ENCODE results near the gene TMEM120B.

The TMEM120B gene

DNA sequence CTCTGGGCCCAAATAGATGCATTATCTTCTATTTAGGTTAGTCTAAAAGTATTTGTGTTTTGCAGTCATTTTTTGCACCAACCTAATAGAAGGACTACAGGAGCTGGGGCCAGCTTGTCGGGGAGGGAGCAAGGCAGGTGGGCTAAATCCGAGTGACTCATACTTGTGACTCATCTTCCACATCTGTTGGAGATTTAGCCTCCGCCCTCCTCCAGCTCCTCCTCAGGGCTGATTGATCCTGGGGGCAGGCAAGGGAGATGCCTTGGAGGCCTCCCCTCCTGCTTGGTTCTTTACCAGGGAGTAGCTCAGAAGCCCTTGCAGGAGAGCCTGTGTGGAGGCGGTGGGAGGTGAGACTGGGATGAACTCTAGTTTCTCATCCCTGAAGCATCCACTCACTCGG is 53.0 kb downstream of the TMEM120B start:
- Mint-ChIP-seq H3K9me3 (no peaks in the 10 kb centered on the region), H3K36me3 (ENCODE audit: low read depth) (no peaks in the 10 kb centered on the region), H3K4me3 (no peak overlapping the region), H3K4me1 (ENCODE audit: low read depth) (peaks cover 5% of the 10 kb centered on the region), H3K27ac (no peak overlapping the region), H3K27me3 (no peaks in the 10 kb centered on the region)
- intact Hi-C loops (cut with micrococcal nuclease) = no loop called here

DNA sequence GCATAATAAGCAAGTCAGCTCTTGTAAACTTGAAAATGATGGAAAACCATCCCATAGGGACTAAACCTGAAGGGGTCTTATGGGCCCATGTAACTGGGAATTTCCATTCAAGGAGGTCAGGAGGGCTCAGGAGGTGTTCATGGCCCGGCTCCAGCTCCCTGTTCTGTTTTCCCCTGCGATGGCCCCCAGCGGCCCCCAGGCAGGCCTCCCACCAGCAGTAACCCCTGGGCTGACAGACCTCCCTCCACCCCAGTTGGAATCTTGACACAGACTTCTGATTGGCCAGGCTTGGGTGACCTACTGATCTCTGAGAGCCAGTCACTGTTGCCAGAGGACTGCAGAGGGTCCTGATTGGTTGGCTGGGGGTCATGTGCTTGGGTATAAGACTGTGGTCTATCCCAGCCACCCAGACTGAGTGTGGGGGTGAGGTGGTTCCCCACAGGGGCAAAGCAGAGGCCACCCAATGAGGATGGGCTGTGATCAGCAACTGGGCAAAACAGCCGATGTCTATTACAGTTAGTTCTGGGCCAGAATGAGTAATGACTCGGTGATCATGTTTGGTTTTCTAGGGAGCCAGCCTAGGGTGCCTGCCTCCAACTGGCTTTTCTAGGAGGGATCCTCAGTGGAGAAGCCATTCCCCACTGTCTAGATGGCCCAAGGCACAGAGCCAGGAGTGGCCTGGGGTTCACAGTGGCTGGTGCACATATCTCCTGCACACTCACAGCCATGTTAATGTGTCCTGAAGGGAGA is 53.9 kb downstream of the TMEM120B start:
- Mint-ChIP-seq H3K4me1 (ENCODE audit: low read depth) (peaks cover 5% of the 10 kb centered on the region), H3K9me3 (no peaks in the 10 kb centered on the region), H3K27ac (no peak overlapping the region), H3K4me3 (no peak overlapping the region), H3K27me3 (no peaks in the 10 kb centered on the region), H3K36me3 (ENCODE audit: low read depth) (no peaks in the 10 kb centered on the region)
- intact Hi-C loops (cut with micrococcal nuclease) = no loop called here

DNA sequence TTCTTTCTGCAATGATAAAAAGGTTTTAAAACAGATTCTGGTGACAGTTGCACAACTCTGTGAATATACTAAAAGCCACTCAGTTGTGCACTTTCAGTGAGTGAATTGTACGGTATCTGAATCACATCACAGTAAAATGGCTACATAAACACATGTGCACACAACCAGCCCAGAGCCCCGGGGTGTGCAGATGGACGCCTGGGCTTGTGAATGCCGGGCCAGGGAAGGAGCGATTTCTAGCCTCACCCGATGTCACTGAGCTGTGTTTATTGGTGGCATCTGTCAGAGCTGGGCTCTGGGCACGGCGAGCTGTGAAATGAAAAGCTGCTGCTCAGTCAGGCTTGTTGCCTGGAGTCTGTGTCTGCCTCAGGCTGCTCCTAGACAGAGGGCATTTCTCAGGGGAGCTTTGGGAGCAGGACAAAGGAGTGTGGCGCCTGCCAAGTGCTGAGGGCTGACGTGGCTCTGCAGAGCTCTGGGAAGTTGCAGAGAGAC is 55.0 kb downstream of the TMEM120B start:
- Mint-ChIP-seq H3K27ac (no peak overlapping the region), H3K4me3 (no peak overlapping the region), H3K36me3 (ENCODE audit: low read depth) (no peaks in the 10 kb centered on the region), H3K27me3 (no peaks in the 10 kb centered on the region), H3K9me3 (no peaks in the 10 kb centered on the region), H3K4me1 (ENCODE audit: low read depth) (peaks cover 5% of the 10 kb centered on the region)
- intact Hi-C loops (cut with micrococcal nuclease) = no loop called here

DNA sequence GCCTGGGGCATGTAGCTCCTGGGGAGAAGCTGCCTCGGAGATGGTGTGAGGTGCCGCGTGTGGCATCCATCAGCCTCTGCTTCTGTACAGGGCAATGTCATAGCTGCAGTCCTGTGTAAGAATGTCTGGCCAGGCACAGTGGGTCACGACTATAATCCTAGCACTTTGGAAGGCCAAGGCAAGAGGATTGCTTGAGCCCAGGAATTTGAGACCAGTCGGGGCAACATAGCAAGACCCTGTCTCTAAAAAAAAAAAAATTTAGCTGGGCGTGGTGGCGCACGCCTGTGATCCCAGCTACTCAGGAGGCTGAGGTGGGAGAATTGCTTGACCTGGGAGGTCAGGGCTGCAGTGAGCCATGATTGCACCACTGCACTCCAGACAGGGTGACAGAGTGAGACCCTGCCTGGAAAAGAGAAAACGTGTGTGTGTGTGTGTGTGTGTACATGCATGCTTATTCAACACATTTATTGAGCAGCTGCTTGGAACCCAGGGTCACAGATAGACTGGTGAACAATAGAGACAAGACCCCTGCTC is 56.8 kb downstream of the TMEM120B start:
- no peaks in the 10 kb centered on the region for H3K36me3 Mint-ChIP-seq (ENCODE audit: low read depth)
- no peaks in the 10 kb centered on the region for H3K9me3 Mint-ChIP-seq
- H3K4me1 Mint-ChIP-seq (ENCODE audit: low read depth) = peaks cover 5% of the 10 kb centered on the region
- H3K4me3 Mint-ChIP-seq = no peak overlapping the region
- H3K27me3 Mint-ChIP-seq = no peaks in the 10 kb centered on the region
- intact Hi-C loops (cut with micrococcal nuclease) = no loop called here
- H3K27ac Mint-ChIP-seq = no peak overlapping the region

DNA sequence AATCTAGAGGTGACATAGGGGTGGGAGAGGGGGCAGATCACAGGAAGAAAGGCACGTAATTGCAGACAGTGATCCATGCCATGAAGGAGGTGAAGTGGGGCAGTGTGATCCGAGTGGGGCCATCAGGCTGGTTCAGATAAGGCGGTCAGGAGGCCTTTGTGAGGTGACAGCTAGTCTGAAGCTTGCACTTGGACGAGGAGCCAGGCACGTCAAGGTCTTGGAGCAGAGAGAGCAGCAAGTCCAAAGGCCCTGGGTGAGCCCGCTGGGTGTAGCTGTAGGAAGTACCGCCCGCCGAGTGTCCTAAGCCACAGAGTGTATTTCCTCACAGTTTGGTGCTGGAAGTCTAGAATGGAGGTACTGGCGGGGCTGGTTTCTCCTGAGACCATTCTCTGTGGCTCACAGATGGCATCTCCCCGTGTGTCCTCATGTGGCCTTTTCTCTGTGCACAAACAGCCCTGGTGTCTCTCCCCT is 57.3 kb downstream of the TMEM120B start:
- H3K9me3 Mint-ChIP-seq = no peaks in the 10 kb centered on the region
- H3K4me3 Mint-ChIP-seq = no peak overlapping the region
- peaks cover 5% of the 10 kb centered on the region for H3K4me1 Mint-ChIP-seq (ENCODE audit: low read depth)
- intact Hi-C loops (cut with micrococcal nuclease) = no loop called here
- H3K27me3 Mint-ChIP-seq = no peaks in the 10 kb centered on the region
- no peaks in the 10 kb centered on the region for H3K36me3 Mint-ChIP-seq (ENCODE audit: low read depth)
- no peak overlapping the region for H3K27ac Mint-ChIP-seq

DNA sequence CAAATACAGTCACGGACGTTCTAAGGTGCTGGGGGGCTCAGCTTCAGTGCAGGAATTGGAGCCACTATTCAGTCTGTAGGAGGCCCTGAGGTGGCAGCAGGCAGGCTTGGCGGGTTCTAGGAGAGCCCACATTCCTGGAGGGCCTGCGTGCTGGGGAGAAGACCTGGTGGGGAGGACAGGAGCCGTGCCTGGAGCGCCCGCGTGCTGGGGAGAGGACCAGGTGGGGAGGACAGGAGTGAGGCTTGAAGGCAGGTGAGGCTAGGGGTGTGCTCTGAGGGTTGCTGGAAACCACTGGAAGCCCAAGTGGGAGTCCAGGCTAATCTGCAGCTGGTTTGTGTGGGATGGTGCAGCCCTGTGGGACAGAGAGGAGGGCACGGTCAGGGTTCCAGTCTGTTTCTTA is 57.8 kb downstream of the TMEM120B start:
- H3K27ac Mint-ChIP-seq = no peak overlapping the region
- peaks cover 5% of the 10 kb centered on the region for H3K4me1 Mint-ChIP-seq (ENCODE audit: low read depth)
- no peak overlapping the region for H3K4me3 Mint-ChIP-seq
- no peaks in the 10 kb centered on the region for H3K27me3 Mint-ChIP-seq
- no peaks in the 10 kb centered on the region for H3K36me3 Mint-ChIP-seq (ENCODE audit: low read depth)
- H3K9me3 Mint-ChIP-seq = no peaks in the 10 kb centered on the region
- intact Hi-C loops (cut with micrococcal nuclease) = no loop called here

DNA sequence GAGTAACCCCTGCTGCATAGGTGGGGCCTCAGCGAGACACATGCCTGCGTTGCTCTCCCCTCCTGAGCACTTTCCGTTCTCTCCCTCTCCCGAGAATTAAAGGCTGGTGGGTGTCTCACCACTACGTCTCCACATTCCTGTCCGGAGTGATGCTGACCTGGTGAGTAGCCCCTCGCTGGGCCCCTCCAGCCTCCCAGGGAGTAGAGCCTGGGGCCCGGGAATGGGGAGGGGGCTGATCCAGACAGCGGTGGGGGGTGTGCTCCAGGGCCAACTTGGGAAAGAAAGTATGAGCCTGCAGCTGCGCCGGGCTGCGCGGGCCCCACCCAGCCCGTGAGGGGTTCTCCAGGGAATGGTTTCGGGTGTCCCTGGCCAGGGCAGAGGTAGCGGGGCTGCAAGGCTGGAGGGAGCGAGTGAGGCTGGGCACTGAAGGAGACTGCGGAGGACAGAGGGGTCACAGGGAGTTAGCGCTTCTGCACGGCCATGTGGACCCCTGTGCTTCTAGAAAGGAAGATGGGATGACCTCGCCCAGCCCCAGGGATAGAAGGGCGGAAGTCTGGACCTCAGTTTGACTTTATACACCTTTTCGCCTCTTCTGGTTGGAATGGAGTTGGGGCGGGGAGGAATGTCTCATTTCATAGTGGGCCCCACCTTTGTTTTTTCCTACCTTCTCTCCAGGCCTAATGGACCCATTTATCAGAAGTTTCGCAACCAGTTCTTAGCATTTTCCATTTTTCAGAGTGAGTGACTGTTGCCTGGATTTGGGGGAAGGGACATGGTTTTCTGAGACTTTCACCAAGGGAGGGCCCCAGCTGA is 58.5 kb downstream of the TMEM120B start:
- H3K27ac Mint-ChIP-seq = no peak overlapping the region

DNA sequence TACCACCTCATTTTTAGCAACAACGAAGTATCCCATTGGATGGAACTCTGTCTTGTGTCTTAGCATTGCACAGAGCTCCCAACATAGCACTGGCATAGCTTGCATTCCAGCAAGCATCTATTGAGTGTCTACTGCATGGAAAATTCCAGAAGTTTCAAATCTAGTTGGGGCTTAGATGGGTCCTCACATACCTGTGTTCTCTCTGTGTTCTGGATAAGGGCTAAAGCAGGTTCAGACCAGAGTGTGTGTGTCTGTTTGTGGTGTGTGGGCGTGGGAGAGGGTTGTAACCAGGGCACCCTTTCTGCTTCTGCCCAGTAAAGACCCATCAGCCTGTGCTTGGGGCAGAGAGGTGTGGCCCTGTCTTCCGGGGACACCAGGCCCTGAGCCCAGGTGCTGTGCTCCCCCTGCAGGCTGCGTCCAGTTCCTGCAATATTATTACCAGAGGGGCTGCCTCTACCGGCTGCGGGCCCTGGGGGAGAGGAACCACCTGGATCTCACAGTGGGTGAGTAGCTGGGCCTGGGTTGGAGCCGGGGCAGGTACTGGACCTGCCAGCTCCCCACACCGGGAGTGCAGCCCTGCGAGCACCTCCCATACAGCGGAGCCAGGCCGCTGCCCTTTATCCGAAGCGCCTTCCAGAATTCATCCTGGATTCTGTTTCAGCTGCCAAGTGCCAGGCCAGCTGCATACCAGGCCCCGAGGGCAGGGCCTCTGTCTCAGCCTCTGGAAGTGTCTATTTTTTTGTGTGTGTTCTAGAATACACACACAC is 60.6 kb downstream of the TMEM120B start:
- H3K4me1 Mint-ChIP-seq (ENCODE audit: low read depth) = peaks cover 5% of the 10 kb centered on the region
- H3K4me3 Mint-ChIP-seq = no peak overlapping the region
- peaks cover 1% of the 10 kb centered on the region for H3K36me3 Mint-ChIP-seq (ENCODE audit: low read depth)
- H3K27ac Mint-ChIP-seq = no peak overlapping the region
- H3K27me3 Mint-ChIP-seq = no peaks in the 10 kb centered on the region
- no peaks in the 10 kb centered on the region for H3K9me3 Mint-ChIP-seq
- intact Hi-C loops (cut with micrococcal nuclease) = loop anchor here (1.0 kb wide), 1 partner anchor 76 kb away; no protein-coding TSS in a partner anchor

More for the DNA sequence above, 58.5 kb downstream of the TMEM120B start:
- Mint-ChIP-seq H3K4me1 (ENCODE audit: low read depth) (peaks cover 5% of the 10 kb centered on the region), H3K27me3 (no peaks in the 10 kb centered on the region), H3K9me3 (no peaks in the 10 kb centered on the region), H3K4me3 (no peak overlapping the region), H3K36me3 (ENCODE audit: low read depth) (no peaks in the 10 kb centered on the region)
- intact Hi-C loops (cut with micrococcal nuclease) = no loop called here

DNA sequence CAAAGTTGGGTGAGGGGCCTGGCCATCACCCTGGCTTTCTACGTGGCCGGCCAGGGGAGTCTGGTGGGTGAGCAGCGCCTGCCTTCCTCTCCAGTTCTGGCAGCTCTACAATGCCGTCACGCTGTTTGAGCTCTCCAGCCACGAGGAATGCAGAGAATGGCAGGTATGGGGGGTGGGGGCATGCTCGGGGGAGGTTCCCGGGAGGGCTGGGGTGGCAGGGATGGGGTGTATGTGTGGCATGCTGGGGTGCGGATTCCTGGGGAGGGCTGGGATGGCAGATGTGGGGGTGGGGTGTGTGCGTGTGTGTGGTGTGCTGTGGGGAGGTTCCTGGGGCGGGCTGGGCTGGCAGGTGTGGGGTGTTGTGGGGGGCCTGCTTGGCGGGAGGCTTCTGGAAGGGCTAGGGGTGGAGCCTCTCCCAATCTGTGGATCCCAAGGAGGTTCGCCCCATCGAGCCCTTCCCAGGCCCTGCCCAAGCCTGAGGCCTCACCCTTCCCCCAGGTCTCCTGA is 62.5 kb downstream of the TMEM120B start:
- no peaks in the 10 kb centered on the region for H3K27me3 Mint-ChIP-seq
- intact Hi-C loops (cut with micrococcal nuclease) = no loop called here

DNA sequence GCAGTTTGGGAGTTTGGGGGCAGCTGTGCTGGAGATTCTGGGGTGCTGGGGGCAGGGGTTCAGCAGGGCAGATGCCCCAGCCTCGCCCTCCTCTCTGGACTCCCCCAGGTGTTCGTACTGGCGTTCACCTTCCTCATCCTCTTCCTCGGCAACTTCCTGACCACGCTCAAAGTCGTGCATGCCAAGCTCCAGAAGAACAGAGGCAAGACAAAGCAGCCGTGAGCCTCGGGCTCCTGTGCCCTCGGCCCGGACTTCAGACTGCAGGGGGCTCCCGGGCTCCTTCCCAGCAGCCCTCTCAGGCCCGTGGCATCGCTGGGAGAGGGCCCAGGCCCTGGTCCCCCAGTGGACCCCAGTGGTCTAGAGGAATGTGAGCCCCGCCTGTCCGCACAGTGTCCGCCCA is 62.9 kb downstream of the TMEM120B start:
- Mint-ChIP-seq H3K27ac (no peak overlapping the region), H3K36me3 (ENCODE audit: low read depth) (peaks cover 24% of the 10 kb centered on the region), H3K27me3 (no peaks in the 10 kb centered on the region), H3K4me1 (ENCODE audit: low read depth) (no peaks in the 10 kb centered on the region), H3K9me3 (no peaks in the 10 kb centered on the region), H3K4me3 (no peak overlapping the region)
- intact Hi-C loops (cut with micrococcal nuclease) = no loop called here

More for the DNA sequence above, 62.5 kb downstream of the TMEM120B start:
- H3K27ac Mint-ChIP-seq = no peak overlapping the region
- peaks cover 19% of the 10 kb centered on the region for H3K36me3 Mint-ChIP-seq (ENCODE audit: low read depth)
- no peak overlapping the region for H3K4me3 Mint-ChIP-seq
- no peaks in the 10 kb centered on the region for H3K9me3 Mint-ChIP-seq
- H3K4me1 Mint-ChIP-seq (ENCODE audit: low read depth) = peaks cover under 1% of the 10 kb centered on the region

DNA sequence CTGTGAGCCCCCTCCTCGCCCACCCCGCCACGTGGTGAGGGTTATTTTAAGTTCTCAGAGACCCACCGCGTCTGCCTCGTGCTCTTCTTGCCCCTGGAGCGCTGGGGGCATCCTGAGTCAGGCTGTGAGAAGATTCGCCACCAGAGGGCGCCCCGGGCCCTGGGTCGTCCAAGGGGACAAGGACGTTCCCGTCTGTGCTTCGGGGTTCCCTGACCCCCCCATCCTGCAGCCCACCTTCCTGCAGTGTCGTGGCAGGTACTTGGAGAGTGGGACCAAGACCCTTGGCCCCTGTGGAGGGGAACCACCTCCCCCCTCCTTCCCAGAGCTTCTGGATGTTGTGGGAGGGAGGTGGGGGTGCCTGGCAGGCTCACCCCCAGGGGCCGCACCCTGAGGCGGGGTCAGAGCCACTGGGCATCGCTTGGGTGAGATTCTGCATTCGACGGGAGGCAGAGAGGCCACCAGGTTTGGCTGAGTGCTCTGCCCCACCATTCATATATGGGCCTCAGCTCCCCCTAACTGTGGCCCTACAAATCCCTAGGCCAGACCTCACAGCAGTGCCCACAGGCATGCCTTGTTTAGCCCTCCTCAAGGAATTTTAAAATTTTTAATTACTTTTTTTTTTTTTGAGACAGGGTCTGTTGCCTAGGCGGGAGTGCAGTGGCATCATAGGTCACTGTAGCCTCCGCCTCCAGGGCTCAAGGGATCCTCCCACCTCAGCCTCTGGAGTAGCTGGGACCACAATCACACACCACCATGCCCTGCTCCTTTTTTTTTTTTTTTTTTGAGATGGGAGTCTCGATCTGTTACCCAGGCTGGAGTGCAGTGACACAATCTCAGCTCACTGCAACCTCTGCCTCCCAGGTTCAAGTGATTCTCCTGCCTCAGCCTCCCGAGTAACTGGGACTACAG is 63.9 kb downstream of the TMEM120B start:
- H3K4me1 Mint-ChIP-seq (ENCODE audit: low read depth) = peaks cover 6% of the 10 kb centered on the region
- intact Hi-C loops (cut with micrococcal nuclease) = loop anchor here (1.0 kb wide), 2 partner anchors 18 to 36 kb away; no protein-coding TSS in a partner anchor
- H3K4me3 Mint-ChIP-seq = no peak overlapping the region

DNA sequence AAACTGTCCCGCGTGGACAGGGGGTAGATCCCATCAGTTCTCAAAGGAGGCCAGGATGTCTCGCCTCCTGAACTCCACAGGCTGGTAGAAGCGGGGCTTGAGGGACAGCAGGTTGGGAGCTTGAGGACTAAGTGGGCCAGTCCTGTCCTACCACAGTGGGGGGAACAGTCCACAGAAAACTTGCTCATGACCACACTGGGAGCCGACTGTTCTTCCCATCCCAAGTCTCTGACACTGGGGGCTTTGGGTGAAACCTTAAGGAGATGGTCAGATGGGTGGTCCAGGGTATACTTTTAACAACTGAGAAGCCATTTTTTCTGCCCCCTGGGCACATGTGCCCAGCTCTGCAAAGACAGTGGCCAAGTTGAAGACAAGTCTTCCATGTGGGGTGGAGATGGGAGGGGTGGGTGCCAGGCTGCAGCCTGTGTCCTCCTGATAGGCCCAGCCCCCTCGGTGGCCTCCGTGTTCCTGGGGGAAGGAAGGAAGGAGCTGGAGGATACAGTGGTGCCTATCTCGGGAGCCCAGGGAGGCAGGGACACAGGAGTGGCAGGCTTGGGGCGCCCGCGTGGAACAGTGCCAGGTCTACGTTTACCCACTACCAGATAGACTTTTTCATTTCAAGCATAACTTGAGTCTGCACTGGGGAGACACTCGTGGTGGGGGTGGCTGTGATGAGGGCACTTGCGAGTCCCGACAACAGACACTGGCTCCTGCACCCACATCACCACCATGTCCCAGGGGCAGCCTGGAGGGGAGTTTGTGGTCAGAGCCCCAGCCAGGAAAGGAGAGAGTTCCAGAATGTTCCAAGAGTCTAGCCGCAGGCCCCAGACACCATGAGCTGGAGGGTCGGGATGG is 66.2 kb downstream of the TMEM120B start:
- no peak overlapping the region for H3K4me3 Mint-ChIP-seq
- no peaks in the 10 kb centered on the region for H3K9me3 Mint-ChIP-seq
- H3K4me1 Mint-ChIP-seq (ENCODE audit: low read depth) = peaks cover 27% of the 10 kb centered on the region
- intact Hi-C loops (cut with micrococcal nuclease) = no loop called here
- no peaks in the 10 kb centered on the region for H3K27me3 Mint-ChIP-seq
- H3K27ac Mint-ChIP-seq = no peak overlapping the region
- peaks cover 40% of the 10 kb centered on the region for H3K36me3 Mint-ChIP-seq (ENCODE audit: low read depth)

More for the DNA sequence above, 63.9 kb downstream of the TMEM120B start:
- Mint-ChIP-seq H3K36me3 (ENCODE audit: low read depth) (peaks cover 32% of the 10 kb centered on the region), H3K27me3 (no peaks in the 10 kb centered on the region), H3K9me3 (no peaks in the 10 kb centered on the region), H3K27ac (no peak overlapping the region)
